ENCODE results near the gene FRMD4B. TPM values are rescaled to one million over a fixed set of nuclear protein-coding genes. Genes with fewer than 3 reads are reported as not detected.

The FRMD4B gene
- total RNA-seq, 2 donors from 2014 or later, result 27.1 to 38.3 TPM

DNA sequence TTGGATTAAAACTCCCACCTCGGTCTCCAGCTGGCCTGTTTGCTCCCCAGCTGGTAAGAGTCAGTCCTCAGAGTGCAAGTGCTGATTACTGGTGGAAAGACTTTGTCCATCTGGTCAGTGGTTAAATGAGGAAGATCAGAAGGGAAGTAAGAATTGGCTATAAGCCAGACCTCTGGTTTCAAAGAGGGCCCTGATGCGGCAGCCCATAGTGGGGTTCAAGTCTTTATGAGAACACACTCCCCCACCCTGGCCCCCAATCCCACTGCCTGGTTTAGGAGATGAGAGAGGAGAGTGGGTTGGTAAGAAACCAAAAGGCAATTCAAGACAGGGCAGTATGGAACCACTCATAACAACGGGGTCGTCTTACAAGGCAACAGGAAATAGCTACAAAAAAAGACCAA, 65.0 kb downstream of the FRMD4B start:
- Mint-ChIP-seq H3K4me3 (no peak overlapping the region), H3K4me1 (ENCODE audit: low read depth in 2 of 2) (peaks cover 0 to 9% of the 10 kb centered on the region in 2 donors), H3K27ac (no peak overlapping the region), H3K36me3 (no peaks in the 10 kb centered on the region), H3K27me3 (no peaks in the 10 kb centered on the region), H3K9me3 (no peaks in the 10 kb centered on the region)
- DNase-seq (ENCODE audit: low spot score), result no peak
- no peak for ATAC-seq

GRCh38 chr3:69319652-69320051, 66.2 kb downstream of the FRMD4B start:
- Mint-ChIP-seq H3K4me1 (ENCODE audit: low read depth in 2 of 2) (peaks cover 0 to 5% of the 10 kb centered on the region in 2 donors), H3K27ac (no peak overlapping the region), H3K27me3 (no peaks in the 10 kb centered on the region), H3K9me3 (no peaks in the 10 kb centered on the region), H3K4me3 (no peak overlapping the region), H3K36me3 (no peaks in the 10 kb centered on the region)
- ATAC-seq (no peak), DNase-seq (ENCODE audit: low spot score) (no peak)

DNA sequence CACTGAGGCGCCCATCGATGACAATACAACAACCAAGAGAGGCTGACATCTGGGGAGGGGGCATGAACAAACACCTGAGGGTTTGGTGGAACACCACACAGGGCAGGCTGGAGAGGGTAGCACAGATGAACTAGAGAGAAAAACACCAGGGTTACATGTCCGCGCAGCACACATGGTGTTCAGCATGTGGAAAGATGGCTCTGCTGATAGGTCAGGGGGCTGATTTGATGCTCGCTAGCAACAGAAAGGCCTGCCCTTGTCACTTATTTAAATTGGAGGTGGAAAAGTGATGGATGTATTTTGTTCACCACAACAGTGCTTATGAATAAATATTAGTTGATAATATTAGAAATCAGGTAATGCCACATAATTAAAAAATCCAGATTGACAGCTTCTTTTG, 67.5 kb downstream of the FRMD4B start:
- Mint-ChIP-seq H3K27ac (no peak overlapping the region), H3K4me1 (ENCODE audit: low read depth in 2 of 2) (no peaks in the 10 kb centered on the region), H3K9me3 (no peaks in the 10 kb centered on the region), H3K36me3 (no peaks in the 10 kb centered on the region), H3K4me3 (no peak overlapping the region), H3K27me3 (no peaks in the 10 kb centered on the region)
- DNase-seq (ENCODE audit: low spot score) (no peak), ATAC-seq (no peak)

DNA sequence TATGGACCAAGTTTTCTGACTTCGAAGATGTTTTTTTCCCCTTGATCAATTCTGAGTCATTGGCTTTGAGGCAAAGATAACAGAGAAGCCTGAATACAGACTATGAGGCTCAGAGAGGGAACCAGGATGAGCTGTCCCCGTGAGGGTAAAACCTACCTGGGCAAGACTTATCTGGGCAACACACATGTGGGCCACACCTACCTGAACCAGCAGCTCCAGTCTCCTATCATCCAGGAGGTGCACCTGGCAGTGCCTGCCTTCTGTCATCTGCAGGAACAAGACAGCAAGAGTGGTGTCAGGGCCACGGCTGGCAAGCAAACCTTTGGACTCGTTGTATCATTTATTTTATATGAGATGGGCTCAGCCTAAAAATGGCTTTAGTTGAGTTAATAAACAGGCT, 72.6 kb downstream of the FRMD4B start:
- Mint-ChIP-seq H3K36me3 (no peaks in the 10 kb centered on the region), H3K27me3 (no peaks in the 10 kb centered on the region), H3K4me3 (no peak overlapping the region), H3K9me3 (no peaks in the 10 kb centered on the region), H3K27ac (no peak overlapping the region), H3K4me1 (ENCODE audit: low read depth in 2 of 2) (no peaks in the 10 kb centered on the region)
- ATAC-seq (no peak), DNase-seq (ENCODE audit: low spot score) (no peak)

DNA sequence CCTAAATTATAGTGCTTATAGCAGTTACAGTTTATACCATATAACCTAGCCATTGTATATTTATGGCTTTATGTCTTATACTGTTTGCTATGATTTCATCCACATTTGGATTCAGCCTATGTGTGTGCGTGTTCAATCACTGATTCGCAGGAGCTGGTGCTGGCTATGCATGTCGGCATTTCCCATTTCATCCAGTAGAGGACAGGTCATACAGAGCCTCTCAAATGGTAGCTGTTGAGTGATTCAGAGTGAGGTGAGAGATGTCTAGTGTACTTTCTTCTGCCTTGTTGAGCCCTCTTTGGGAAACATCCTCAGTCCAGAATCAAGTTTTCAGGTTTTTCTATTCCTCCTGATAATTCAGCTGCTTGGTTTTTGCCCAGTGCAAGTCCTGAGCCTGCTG, 76.1 kb downstream of the FRMD4B start:
- Mint-ChIP-seq H3K36me3 (no peaks in the 10 kb centered on the region), H3K27ac (no peak overlapping the region), H3K9me3 (no peaks in the 10 kb centered on the region), H3K27me3 (no peaks in the 10 kb centered on the region), H3K4me3 (no peak overlapping the region), H3K4me1 (ENCODE audit: low read depth in 2 of 2) (peaks cover 8 to 19% of the 10 kb centered on the region in 2 donors)
- ATAC-seq (no peak), DNase-seq (ENCODE audit: low spot score) (no peak)

GRCh38 chr3:69306239-69307185, 79.4 kb downstream of the FRMD4B start:
- DNase-seq (ENCODE audit: low spot score) (peak; percentile 85), ATAC-seq (peak; percentile 93 to 96)
- Mint-ChIP-seq H3K27ac (peak overlapping the region; percentile 73 to 85), H3K4me1 (ENCODE audit: low read depth in 2 of 2) (peaks cover 10 to 19% of the 10 kb centered on the region in 2 donors), H3K4me3 (peak overlapping the region; percentile 56), H3K27me3 (no peaks in the 10 kb centered on the region), H3K36me3 (no peaks in the 10 kb centered on the region), H3K9me3 (no peaks in the 10 kb centered on the region)

DNA sequence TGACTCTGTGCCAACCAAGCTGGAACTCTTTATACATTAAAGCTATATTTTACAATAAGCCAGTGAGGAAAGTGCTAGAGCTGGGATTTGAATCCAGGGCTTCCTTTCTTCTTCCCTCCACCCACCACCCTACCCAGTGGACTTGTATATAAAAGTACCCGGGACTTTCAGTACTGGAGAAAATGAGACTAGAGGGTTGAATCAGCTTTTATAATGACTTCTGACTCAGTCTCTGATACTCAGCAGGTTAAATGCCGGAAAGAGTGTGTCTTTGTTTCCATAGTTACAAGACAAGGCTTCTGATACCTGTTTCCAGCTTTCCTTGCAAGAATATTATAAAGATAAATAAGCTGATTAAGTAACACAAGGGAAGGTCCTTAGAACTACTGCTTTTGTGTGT, 80.9 kb downstream of the FRMD4B start:
- ATAC-seq, result peak in 1 of 2 donors; percentile 51
- DNase-seq (ENCODE audit: low spot score), result no peak
- Mint-ChIP-seq H3K9me3 (no peaks in the 10 kb centered on the region), H3K27ac (peak overlapping the region; percentile 29 to 73), H3K27me3 (no peaks in the 10 kb centered on the region), H3K4me3 (peak overlapping the region; percentile 4), H3K36me3 (no peaks in the 10 kb centered on the region), H3K4me1 (ENCODE audit: low read depth in 2 of 2) (peaks cover 10 to 19% of the 10 kb centered on the region in 2 donors)

- DNase-seq (ENCODE audit: low spot score) (no peak), ATAC-seq (no peak)
- H3K27ac Mint-ChIP-seq, result no peak overlapping the region
- H3K4me3 Mint-ChIP-seq, result no peak overlapping the region
- no peaks in the 10 kb centered on the region for H3K9me3 Mint-ChIP-seq
- no peaks in the 10 kb centered on the region for H3K27me3 Mint-ChIP-seq
- no peaks in the 10 kb centered on the region for H3K36me3 Mint-ChIP-seq
- peaks cover 10 to 19% of the 10 kb centered on the region in 2 donors for H3K4me1 Mint-ChIP-seq (ENCODE audit: low read depth in 2 of 2)
These were observed 81.5 kb downstream of the FRMD4B start for GRCh38 chr3:69304396-69304795.

GRCh38 chr3:69300296-69300695, 85.6 kb downstream of the FRMD4B start:
- Mint-ChIP-seq H3K36me3 (no peaks in the 10 kb centered on the region), H3K27ac (no peak overlapping the region)

DNA sequence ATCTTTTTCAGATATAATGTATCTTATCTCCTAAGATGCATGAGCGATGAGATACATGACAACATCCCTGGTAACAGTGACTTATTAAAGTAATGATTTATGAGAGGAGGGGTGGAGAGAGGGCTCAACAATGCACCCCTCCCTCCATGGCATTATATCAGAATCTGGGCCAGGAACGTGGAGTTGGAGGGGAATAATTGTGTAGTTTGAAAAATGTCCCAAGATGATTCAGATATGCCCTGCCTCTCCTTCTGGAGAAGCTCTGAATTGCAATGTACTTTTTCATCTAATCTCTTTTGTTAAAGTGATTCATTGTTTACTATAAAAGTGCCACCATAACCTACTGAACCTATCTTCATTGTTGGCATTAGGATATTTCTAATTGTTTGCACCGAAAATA, 86.5 kb downstream of the FRMD4B start:
- Mint-ChIP-seq H3K9me3 (no peaks in the 10 kb centered on the region), H3K36me3 (no peaks in the 10 kb centered on the region), H3K4me3 (no peak overlapping the region), H3K4me1 (ENCODE audit: low read depth in 2 of 2) (peaks cover 0 to 9% of the 10 kb centered on the region in 2 donors), H3K27me3 (no peaks in the 10 kb centered on the region), H3K27ac (no peak overlapping the region)
- no peak for ATAC-seq
- DNase-seq (ENCODE audit: low spot score), result no peak

More at GRCh38 chr3:69300296-69300695, 85.6 kb downstream of the FRMD4B start:
- no peaks in the 10 kb centered on the region for H3K27me3 Mint-ChIP-seq
- peaks cover 4 to 9% of the 10 kb centered on the region in 2 donors for H3K4me1 Mint-ChIP-seq (ENCODE audit: low read depth in 2 of 2)
- no peaks in the 10 kb centered on the region for H3K9me3 Mint-ChIP-seq
- no peak overlapping the region for H3K4me3 Mint-ChIP-seq
- DNase-seq (ENCODE audit: low spot score) (no peak), ATAC-seq (no peak)

- no peaks in the 10 kb centered on the region for H3K36me3 Mint-ChIP-seq
- H3K4me3 Mint-ChIP-seq, result no peak overlapping the region
- no peaks in the 10 kb centered on the region for H3K27me3 Mint-ChIP-seq
- DNase-seq (ENCODE audit: low spot score), result no peak
- H3K9me3 Mint-ChIP-seq, result no peaks in the 10 kb centered on the region
- no peak for ATAC-seq
- H3K4me1 Mint-ChIP-seq (ENCODE audit: low read depth in 2 of 2), result peaks cover 0 to 9% of the 10 kb centered on the region in 2 donors
- no peak overlapping the region for H3K27ac Mint-ChIP-seq
These were observed 88.4 kb downstream of the FRMD4B start for GRCh38 chr3:69297501-69297900.

DNA sequence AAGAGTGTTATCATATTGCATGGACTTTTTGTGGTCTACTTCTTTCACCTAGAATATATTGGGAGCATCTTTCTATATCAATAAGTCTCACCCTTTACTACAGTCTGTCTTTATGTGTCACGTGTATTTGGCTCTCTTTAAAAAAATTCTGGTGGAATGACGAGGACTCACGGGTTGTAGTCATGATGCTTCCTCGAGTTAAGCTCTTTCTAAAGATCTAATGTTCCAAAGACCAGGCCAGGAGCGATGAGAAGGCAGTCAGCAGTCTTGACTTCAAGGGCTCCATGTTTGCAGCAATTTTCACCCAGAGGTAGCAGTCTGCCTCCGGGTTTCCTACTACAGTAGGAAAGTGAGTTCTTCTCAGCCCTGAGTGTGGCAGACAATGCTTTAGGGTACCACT, 88.9 kb downstream of the FRMD4B start:
- no peak for DNase-seq (ENCODE audit: low spot score)
- Mint-ChIP-seq H3K9me3 (no peaks in the 10 kb centered on the region), H3K4me1 (ENCODE audit: low read depth in 2 of 2) (peaks cover 0 to 7% of the 10 kb centered on the region in 2 donors), H3K4me3 (no peak overlapping the region), H3K27ac (no peak overlapping the region), H3K36me3 (no peaks in the 10 kb centered on the region), H3K27me3 (no peaks in the 10 kb centered on the region)
- no peak for ATAC-seq

DNA sequence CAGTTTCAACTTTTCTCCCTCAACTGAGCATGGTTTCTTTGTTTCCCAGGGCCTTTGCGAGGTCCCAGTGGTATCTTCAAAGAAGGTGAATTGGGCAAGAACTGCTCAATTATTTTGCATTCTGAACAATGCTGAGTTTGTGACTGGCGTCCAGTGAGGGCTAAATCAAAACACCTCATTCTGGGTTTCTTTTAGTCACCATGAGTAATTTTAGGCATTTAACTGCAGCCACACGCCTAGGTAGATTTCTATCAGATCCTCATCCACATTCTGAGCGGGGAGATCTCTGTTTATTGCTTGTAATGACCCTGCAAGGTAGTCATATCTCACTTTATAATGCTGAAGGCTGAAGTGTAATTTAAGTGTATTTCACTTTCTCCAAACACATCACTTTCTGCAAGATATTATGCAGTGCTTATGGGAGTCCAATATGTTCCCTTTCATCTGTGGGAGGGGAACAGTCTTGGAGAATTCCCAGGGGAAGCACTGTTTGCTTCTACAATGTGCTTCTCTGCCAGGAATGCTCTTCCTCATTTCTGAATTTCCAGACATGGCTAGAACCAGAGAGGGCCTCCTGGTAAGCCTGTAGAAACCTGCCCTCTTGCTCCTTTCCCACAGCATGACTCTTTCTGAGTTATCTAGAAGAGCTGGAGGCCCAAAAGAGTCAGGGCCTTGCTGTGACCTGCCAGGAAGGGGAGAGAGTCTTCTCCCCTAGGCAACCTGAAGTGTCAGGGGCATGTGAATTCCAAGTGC, 91.7 kb downstream of the FRMD4B start:
- H3K36me3 Mint-ChIP-seq, result no peaks in the 10 kb centered on the region
- ATAC-seq (peak in 1 of 2 donors; percentile 49), DNase-seq (ENCODE audit: low spot score) (no peak)
- H3K4me1 Mint-ChIP-seq (ENCODE audit: low read depth in 2 of 2), result peaks cover 9 to 15% of the 10 kb centered on the region in 2 donors
- H3K27me3 Mint-ChIP-seq, result no peaks in the 10 kb centered on the region
- no peak overlapping the region for H3K4me3 Mint-ChIP-seq
- H3K9me3 Mint-ChIP-seq, result no peaks in the 10 kb centered on the region
- no peak overlapping the region for H3K27ac Mint-ChIP-seq
